HG03039 (cell line): ENCODE results near the gene METTL26.

ENCODE experiments used
- ATAC-seq: cut with Tn5 transposase; IDR thresholded peaks from one replicate; pipeline ENCODE4 v1.9.1; 2021; ENCODE audit warnings: mild to moderate bottlenecking, moderate library complexity; ENCODE audit not compliant: unreplicated experiment

Gene METTL26

DNA sequence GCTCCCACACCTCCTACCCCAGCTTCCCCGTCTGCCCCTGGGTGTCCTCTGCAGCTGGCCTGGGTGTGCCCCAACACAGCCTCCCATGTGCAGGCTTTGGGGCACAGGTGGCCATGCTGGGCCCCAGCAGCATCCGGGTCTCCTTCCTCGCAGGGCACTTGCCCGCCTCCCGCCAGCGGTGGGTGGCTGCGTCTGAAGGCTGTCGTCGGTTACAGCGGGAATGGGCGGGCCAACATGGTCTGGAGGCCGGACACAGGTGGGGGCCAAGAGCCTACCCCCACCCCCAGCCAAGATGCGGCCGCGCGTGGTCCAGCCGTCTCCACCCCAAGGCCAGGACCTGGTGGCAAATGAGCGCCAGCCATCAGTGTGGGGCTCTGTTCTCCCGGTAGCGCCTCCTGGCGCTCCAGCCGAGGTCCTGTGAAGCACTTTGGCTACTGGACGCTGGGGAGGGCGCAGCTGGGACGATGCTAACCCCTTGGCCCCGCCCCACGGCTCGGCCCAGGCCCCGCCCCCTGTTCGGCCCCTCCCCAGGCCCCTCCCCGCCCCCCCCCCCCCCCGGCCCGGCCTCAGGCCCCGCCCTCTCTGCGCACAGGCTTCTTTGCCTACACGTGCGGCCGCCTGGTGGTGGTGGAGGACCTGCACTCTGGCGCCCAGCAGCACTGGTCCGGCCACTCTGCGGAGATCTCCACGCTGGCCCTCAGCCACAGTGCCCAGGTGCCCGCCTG is 24.5 kb upstream of the METTL26 start:
- no peak for ATAC-seq

DNA sequence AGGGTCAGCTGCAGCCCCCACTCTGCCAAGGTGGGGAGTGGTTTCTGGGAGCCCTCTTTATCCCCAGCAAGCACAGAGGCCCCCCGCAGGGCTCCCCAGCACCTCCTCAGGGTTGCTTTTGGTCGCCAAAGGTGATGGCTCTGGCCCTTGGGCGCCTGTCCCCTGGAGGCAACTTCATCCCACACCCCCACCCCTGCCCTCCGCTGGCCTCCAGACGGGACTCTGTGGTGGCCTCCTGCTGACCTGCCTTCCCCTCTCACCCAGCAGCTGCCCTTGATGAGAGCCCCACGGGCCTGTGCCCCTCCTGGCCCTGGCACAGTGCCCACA is 24.0 kb upstream of the METTL26 start:
- ATAC-seq: no peak

DNA sequence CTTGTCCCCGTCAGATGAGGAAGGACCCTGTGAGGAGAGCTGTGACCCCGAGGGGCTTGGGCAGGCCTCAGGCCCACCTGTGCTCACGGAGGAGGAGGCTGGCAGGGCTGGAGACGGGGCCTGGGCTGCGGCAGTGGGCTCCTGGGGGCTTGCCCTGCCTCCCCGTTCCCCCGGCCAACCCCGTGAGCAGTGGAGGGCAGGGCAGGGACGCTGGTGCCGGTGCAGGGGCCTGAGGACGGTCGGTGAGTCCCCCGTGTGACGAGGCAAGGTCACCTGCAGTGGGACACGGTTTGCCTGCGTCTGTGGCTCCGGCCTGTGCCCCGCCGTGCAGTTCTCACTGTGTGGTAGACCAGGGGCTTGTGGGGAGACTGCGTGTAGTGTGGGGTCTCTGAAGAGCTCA is 23.5 kb upstream of the METTL26 start:
- no peak for ATAC-seq

DNA sequence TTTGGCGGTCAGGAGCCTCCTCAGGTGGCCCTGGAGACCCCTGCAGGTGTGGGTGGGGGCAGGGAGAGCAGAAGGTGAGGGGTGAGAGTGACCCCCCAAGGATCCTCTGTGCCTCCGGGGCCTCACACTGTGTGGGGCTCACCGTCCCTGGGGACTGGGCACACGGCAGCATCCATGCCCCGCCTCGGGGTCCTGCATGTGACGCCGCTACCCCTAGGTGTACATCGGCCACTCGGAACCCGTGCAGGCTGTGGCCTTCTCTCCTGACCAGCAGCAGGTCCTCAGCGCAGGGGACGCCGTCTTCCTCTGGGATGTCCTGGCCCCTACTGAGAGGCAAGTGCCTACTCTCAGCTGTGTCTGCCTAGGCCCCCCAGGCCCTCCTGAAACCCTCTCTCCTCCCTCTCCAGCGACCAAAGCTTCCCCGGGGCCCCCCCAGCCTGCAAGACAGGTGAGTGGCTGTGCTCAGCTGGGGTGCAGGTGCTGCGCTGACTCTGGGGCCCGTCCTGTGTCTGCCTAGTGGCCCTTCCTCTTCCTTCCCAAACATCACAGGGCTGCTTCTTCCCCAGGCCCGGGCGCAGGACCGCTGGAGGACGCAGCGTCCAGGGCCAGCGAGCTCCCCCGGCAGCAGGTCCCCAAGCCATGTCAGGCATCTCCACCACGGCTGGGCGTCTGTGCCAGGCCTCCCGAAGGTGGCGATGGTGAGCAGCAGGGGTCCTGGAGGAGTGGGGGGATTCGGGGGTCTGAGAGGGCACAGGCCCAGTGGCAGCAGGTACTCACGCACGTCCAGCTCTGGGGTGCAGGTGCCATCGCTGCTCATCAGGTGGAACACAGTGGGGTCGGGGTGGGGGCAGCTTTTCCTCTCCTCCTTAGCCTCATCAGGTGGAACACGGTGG is 22.8 kb upstream of the METTL26 start:
- no peak for ATAC-seq

DNA sequence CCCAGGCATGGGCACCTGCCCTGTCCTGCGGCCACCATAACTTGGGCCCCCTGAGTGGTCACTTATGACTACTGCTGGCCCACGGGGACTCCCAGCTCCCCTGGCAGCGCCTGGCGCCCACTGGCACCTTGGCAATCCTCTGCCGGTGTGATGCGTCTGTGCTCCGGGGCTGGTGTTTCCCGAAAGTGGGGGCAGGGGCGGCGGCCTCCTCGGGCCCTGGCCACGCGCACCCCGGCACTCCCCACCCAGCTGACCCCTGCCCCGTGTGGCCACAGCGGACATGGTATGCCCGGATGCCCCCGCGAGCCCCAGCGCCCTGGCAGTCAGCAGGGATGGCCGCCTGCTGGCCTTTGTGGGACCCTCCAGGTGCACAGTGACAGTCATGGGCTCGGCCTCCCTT is 21.4 kb upstream of the METTL26 start:
- ATAC-seq: no peak

DNA sequence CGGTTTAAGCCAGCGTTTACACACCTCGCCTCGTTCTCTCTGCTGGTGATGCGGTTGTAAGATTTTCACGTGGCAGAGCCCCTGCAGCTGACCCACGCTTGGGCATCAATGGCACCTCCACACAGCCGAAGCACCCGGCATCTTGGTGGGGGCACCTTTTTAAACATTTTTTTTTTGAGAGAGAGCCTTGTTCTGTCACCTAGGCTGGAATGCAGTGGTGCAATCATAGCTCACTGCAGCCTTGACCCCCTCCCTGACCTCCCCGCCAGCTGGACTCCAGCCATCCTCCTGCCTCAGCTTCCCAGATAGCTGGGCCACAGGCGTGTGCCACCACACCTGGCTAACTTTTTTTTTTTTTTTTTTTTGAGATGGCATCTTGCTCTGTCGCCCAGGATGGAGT is 17.9 kb upstream of the METTL26 start:
- ATAC-seq: no peak

DNA sequence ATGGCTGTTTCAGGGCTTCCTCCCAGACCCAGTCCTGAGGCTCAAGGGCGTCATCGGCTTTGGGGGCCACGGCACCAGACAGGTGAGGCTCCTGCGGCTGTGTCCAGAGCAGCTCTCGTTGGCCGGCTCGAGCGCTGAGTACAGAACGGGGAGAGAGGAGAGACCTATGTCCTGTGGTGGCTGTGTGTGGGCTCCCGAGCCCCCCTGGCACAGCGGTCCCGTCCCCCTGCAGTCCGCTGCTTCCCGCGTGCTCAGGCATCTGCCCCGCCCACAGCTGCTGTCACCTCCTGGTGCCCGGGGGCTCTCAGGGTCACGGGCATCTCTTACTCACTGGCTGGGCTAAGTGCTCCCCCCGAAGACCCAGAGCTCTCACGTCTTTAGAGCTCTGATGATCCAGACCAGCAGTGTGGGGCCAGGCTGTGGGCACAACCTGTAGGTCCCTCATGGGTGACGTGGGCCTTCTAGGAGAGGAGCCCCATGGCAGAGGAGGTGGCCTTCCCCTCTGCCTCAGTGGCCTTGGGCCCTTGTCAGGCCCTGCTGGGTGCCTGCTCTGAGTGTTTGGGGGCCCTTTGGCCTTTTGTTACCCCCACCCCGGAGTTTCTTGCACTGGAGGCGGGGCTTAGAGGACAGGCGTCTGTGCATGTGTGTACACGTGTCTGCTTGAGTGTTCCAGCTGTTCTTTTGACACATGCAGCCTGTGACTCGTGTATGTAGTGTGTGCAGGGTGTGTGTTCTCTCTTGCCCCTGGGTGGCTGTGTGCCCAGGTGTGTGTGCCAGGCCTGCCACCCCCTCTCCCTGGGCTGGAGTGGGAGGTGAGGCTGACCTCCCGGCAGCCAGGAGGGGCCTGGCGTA is 16.6 kb upstream of the METTL26 start:
- ATAC-seq: no peak

DNA sequence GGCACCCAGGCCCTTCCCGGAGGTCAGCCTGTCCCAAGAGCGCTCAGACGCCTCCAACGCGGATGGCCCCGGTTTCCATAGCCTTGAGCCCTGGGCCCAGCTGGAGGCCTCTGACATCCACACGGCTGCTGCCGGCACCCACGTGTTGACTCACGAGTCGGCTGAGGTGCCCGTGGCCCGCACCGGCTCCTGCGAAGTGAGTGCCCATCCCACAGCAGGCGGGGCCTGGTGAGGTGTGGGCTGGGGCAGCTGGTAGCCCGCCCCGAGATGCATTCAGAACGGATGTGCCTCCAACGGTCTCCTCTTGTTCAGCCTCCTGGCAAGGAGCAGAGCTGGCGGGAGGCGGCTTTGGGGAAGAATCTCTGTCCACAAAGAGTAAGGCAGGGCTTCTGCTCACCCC is 15.7 kb upstream of the METTL26 start:
- no peak for ATAC-seq

DNA sequence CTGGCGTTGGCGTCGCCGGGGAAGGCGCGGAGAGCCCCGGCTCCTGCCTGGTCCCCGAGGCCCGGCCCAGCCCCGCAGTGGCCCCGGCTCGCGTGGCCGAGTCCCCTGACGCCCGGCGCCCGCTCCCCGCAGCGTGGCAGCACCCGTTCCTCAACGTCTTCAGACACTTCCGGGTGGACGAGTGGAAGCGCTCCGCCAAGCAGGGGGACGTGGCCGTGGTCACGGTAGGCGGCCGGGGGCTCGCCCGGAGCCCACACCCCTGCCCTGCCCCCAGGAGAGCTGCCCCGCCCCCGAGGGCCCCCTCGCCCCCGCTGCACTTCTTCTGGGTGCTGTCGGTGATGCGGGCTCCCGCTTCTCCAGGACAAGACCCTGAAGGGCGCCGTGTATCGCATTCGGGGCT is 13.5 kb upstream of the METTL26 start:
- ATAC-seq: peak; percentile 4

DNA sequence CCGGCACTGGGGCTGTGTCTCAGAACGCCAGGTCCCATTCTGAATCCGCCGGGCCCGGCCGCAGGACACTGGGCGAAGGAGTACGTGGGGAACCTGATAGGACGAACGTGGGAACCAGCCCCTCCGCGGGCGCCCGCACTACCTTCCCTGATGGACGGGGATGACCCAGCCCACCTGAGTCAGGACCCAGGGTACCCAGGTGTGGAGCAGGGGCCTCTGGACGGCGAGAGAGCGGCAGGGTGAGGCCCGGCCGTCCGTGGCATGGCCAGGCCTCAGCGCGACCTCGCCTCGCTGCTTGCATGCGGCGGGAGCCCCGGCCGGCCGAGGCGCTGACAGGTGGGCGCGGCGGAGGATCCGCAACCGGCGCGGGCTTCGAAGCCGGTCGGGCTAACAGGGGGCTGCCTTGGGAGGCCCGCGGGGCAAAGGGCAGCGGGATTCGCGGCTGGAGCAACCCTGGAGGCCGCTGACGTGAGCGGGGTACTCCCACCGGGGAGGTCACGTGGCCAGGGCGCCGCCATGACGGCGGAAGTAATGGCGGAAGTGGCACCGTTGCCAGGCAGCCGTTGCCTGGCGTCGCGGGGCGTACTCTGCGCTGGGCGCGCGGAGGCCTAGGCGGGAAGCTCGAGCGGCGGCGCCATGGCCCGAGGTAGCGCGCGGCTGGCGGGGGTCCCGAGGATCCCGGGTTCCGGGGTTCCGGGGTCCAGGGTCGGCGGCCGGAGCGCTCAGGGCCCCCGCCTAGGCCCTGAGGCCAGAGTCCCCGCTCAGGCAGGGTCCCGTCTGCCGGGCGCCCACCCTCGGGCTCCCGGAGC is 12.9 kb upstream of the METTL26 start, which contains the start of gene WDR90:
Gene WDR90 (plus strand): TSS at position 585 of the 809 bp plus-strand sequence. CDS start 52 bp downstream, at position 637.
- ATAC-seq: peak; percentile 67

DNA sequence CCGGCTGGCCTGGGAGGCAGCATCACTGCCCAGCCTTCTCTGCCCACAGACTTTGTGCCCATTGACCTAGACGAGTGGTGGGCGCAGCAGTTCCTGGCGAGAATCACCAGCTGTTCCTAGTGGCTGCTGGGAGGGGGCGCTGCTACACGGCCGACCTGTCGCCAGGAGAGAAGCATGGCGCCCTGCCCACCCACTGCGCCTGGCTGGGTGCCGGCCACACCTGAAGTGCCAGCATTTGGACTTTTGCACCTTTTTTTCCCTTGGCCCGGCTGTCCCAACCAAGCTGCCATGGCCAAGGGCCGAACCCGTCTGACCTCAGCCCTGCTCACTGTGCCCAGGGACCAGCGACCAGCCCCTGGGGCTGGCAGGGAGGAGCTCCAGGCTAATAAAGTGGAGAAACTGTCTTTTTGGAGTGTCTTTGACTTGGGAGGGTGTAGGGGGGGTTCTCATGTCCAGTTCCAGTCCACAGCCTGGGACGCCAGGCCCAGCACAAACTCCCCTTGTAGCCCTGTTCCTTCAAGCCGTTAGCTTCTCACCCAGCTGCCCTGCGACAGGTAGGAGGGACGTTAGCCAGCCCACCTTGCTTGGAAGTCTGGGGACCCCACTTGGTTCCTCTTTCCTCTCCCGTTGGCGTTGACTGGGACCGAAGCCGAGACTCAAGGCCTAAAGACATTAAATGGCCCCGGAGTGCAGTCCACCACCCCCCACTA is 12.1 kb upstream of the METTL26 start:
- no peak for ATAC-seq

DNA sequence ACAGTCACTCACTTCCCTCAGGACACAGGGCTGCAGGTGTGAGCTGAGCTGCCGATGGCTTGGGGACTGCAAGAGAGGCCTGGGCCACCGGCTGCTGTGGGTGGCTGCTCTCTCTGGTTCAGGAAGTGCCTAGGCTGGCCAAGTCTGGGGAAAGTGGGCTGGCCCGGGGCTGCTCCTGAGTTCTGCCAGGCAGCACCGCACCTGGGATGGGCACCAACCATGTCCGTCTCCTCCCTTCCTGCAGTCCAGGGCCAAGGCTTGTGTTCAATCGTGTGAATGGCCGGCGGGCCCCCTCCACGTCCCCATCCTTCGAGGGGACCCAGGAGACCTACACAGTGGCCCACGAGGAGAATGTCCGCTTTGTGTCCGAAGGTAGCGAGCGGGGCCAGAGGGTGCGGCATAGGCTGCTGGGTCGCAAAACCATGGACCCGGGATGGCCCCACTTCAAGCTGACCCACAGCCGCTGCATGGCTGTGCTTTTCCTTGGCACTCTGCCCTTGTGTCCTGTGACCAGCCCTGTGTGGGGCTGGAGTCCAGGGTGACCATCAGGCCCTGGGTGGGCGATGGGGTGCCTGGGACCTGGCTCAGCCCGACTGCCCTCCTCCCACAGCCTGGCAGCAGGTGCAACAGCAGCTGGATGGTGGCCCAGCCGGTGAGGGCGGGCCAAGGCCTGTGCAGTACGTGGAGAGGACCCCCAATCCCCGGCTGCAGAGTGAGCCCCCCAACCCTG is 11.2 kb upstream of the METTL26 start:
- ATAC-seq: no peak

DNA sequence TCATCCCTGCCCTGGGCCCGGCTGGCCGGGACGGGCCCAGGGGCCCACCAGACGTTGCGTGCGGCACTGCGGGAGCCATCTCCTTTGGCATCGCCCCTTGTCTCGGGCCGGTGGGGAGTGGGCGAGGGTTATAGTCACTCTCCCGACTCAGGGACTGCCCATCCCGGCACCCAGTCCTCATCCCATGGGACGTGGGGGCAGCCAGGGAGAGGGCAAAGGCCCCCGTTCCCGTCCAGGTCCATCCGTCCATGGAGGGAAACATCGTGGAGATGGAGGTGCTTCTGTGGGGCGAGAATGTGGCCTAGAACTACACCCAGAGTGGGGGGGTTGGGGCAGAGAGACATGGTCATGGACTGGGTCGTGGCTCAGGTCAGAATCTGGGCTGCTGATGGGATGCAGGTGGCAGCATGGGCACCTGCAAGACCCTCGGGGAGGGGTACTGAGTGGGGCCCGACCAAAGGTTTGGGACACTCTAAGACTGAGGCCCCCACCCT is 10.6 kb upstream of the METTL26 start:
- no peak for ATAC-seq

DNA sequence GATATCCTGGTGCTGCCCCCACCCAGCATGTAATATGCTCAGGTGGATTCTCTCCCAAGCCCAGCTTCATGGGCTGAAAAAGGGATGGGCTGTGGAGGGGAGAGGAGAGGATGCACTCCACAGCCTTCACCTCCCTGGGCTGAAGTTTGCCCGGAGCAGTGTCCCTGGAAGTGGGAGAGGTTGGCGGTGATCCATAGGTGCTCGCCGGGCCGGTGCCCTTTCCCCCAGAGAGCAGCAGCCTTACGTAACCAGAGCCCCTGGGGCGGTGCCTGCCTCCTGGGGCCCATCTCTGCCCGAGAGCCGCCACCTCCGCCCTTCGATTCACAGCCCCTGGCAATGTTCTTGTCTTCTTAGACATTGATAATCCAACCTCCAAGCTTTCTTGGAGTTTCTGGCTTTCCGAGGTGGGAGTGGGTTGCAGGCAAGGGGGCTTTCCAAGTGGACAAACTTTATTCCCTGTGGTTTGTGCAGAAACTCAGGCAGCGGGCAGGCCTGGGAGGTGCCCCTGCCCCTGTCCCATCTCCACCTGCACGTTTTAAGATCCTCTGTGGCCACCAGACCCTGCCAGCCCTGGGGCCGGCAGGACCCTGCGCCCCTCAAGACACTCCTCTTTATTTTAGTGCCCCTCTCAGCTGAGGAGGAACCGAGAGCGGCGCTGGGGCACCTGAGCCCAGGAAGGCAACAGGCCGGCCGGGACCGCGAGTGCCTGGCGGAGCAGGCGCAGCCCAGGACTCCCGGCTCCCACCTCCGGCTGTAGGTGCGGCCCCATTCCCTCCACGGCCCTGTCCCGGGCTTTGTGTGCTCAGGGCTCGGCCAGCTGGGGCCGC is 10.0 kb upstream of the METTL26 start:
- ATAC-seq: no peak

DNA sequence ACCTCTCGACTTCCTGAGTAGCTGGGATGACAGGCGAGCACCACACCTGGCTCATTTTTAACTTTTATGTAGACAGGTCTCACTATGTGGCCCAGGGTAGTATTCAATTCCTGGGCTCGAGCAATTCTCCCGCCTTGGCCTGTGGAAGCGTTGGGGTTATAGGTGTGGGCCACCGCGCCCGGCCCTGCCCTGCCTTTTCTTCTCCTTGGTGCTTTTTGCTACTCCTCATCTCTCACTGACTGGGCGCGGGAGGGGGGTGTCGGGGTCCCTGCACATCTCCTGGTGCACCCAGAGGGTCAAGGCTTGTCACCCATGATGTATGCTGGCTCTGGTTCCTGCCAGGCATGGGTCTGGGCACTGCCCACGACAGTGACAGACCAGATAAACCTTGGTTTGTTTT is 8.5 kb upstream of the METTL26 start:
- ATAC-seq: no peak

DNA sequence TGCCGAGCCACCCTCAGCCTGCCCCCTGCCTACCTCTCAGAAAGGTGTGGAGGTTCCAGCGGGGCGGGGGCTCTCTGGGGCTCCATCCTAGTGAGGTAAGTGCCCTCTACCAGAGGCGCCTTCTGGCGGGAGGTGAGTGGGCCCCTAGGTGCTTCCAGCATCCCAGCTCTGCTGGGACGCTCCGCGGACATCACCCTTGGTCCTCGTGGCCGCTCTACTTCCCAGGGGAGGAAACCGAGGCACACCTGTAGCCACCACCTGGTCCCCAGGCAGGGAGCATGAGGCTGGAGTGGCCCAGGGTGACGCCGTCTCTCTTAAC is 6.9 kb upstream of the METTL26 start:
- no peak for ATAC-seq

DNA sequence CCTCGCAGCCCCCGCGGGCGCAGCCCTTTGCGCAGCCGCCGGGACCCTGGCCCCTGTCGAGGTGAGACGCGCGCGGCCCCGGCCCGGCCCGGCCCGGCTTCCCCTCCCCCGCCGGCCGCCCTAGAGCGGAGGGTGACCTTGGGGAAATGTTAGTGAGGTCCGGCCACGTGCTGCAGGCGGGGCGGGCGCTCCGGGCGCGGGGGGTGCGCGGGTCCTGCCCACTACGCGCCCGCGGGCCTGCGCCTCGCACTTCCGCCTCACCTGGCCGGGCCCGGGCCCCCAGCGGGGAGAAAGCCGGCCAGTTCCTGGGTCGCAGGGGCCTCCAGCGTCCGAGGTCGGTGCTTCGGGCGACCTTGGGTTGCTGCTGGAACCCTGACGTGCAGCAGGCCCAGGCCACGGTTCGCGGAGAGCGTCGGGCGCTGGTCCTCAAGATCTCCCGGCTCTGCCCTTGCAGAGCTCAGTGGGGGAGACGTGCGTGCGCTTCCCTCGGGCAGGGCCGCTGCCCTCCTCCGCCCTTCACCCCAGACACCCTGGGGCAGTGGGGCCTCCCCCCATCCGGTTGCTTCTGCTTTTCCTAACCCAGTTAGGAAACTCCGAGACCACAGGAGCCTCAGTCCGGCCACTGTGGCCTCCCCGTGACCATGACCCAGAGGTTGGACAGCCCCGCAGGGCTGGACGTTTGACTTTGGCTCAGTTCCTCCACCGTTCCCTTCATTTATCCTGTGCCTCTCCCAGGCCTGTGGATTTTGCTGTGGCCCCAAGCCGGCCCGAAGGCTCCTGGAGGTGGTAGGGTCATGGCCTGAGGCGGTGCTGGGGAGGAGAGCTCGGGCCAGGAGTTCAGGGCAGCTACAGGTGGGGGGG is 6.3 kb upstream of the METTL26 start:
- peak; percentile 22 for ATAC-seq
